GM18520 (cell line): ENCODE data around the gene MC3R.

Experiments
- ATAC-seq: cut with Tn5 transposase; IDR thresholded peaks from one replicate; pipeline ENCODE4 v1.9.1; 2021; ENCODE audit not compliant: unreplicated experiment

The MC3R gene

GRCh38 chr20:56249244-56249955, 868 bp downstream of the MC3R start:
- no peak for ATAC-seq

- no peak for ATAC-seq
These were observed 1.4 kb downstream of the MC3R start for GRCh38 chr20:56249956-56250355.

DNA sequence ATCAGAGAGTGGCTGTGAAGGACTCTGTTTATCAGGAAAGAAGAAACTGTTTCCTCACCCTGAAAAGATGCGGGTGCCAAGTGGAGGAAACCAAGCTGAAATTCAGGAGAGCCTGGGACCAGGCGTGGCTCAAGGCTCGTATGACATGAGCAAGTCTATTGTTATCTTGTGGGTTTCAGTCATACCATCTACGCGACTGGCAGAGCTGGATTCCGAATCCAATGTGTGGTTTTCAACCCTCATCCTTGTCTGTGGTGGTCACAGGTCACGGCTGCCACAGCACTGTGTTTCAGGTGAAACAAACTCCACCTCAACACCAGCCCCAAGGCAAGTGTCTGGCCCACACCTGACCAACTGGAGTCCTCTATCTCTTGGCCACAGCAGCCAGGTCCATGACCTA, 9.1 kb downstream of the MC3R start:
- ATAC-seq = no peak

DNA sequence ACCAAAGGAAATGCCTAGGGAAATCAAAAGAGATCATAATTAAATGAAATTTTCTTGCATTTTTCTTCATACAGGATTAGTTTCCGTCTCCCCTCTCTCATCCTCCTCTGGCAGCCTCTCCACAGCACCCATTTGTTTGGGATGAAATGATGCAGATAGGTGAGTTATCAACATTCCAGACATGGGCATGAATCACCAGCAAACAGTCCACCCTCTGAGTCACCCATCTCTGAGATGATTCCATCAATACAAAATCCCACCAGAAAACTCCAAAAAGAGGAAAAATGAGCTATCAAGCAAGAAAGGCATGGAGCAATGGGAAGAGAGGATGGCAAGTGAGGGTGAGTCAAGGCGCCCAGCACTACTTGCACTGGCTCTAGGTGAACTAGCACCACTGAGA, 11.4 kb downstream of the MC3R start:
- ATAC-seq = no peak

DNA sequence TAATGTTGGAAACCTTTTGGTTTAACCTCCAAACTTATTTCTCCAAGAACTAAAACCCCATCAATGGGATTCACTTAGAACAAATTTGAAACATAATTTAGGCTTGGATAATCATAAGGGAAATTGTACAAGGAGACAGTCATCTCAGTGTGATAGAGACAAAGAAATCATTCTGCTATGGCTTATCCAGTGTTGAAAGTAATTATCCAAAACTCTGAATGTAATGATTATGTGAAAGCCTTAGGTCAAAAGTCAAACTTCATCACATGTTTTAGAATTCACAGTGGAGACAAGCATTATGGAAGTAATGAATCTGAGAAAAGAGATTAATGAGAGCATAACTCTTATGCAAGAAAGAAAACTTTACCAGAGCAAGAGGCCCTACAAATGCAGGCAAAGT, 20.0 kb downstream of the MC3R start:
- no peak for ATAC-seq

- no peak for ATAC-seq
These were observed 23.4 kb downstream of the MC3R start for GRCh38 chr20:56271974-56272373.

DNA sequence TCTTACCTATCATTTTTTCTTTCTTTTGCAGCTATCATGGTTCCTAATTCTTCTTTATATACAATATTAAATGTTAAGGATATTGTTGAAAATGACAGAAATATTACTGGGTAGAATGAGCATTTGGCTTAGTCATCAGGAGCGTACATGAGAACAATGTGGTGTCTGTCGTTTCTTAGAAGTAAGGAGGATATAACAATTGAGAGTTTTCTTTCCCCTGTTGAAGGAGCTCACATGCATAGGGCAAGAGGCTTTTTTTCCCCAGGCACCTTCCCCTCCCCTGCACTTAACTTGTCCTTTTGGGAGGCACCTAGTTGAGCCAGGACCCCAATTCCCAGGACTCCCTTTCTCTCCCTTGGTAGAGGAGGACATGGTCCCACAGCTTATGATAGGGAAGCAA, 25.0 kb downstream of the MC3R start:
- no peak for ATAC-seq

GRCh38 chr20:56274156-56274555, 25.6 kb downstream of the MC3R start:
- no peak for ATAC-seq

- ATAC-seq = no peak
These were observed 29.7 kb downstream of the MC3R start for GRCh38 chr20:56278196-56278595.

DNA sequence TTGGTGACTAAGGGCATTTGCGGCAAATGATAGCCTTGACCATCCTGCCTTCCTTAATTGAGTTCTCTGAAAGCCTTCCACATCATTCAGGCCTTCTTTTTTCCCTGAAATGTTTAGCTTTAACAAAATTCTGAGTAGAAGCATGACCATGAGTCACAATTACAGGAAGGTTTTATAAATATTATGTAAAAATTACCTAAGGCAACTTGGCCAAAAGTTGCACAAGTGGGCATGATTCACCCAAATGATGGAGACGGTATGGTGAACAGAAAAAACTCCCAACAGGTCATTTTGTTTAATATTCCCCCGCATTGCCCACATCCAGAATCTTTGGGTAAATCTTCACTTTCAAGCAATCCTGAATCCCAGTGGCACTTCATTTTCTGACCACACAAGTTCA, 37.0 kb downstream of the MC3R start:
- ATAC-seq = no peak

GRCh38 chr20:56289652-56290051, 41.1 kb downstream of the MC3R start:
- ATAC-seq = no peak

DNA sequence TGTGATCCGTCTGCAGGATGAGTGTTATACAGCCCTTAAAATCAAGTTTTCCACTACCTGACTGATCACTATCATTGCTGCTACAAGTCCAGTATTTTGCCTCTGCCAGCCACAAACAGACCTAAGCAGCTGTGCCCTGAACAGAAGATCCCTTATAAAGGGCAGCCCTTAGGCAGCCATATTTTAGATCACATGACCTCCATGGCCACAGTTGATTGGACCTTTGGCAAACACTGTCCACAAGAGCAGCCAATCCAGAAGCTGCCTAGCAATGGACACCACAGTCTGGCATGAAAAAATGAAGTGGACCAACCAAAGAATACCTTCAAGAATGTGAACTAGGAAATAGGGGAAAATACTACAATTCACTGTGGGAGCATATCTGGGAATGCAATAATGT, 50.8 kb downstream of the MC3R start:
- ATAC-seq = no peak
